Measurements from ENCODE around the gene FLNC. TPM values are rescaled to one million over a fixed set of nuclear protein-coding genes. Genes with fewer than 3 reads are reported as not detected.

Gene FLNC
- total RNA-seq, 1 donor from 2014 or later = 839 TPM

GRCh38 chr7:128860158-128861073 is 30.2 kb downstream of the FLNC start:
- no peak for DNase-seq

GRCh38 chr7:128861957-128862570 is 31.9 kb downstream of the FLNC start:
- no peak for DNase-seq
- Histone ChIP-seq H3K36me3 (peaks cover 18% of the 10 kb centered on the region), H3K27me3 (ENCODE audit: low read depth) (no peaks in the 10 kb centered on the region), H3K4me3 (peak overlapping the region; percentile 91), H3K4me1 (peaks cover 53% of the 10 kb centered on the region), H3K9me3 (replicated peaks) (no peaks in the 10 kb centered on the region), H3K27ac (replicated peaks) (peak overlapping the region; percentile 79)
- intact Hi-C loops (cut with micrococcal nuclease) = no loop called here
- no peak for TF ChIP-seq CTCF (IDR thresholded peaks at IDR 0.05; ENCODE audit: borderline replicate concordance)

More at GRCh38 chr7:128860158-128861073, 30.2 kb downstream of the FLNC start:
- peaks cover 62% of the 10 kb centered on the region for H3K4me1 ChIP-seq
- H3K9me3 ChIP-seq (replicated peaks) = no peaks in the 10 kb centered on the region
- H3K27ac ChIP-seq (replicated peaks) = peak overlapping the region; percentile 83
- peak; percentile 41 for TF ChIP-seq CTCF (IDR thresholded peaks at IDR 0.05; ENCODE audit: borderline replicate concordance)
- no peaks in the 10 kb centered on the region for H3K27me3 ChIP-seq (ENCODE audit: low read depth)
- no peak overlapping the region for H3K4me3 ChIP-seq
- H3K36me3 ChIP-seq = peaks cover 26% of the 10 kb centered on the region
- intact Hi-C loops (cut with micrococcal nuclease) = no loop called here

GRCh38 chr7:128862571-128863432 is 32.6 kb downstream of the FLNC start, which contains the start of gene ATP6V1F:
TSS of gene ATP6V1F (plus strand) at chr7:128862856. CDS start at chr7:128862905, 49 bp downstream.
- Histone ChIP-seq H3K27ac (replicated peaks) (peak within 1 kb of the TSS; percentile 79), H3K27me3 (ENCODE audit: low read depth) (no peaks in the 10 kb centered on the region), H3K4me1 (peaks cover 53% of the 10 kb centered on the region), H3K9me3 (replicated peaks) (no peaks in the 10 kb centered on the region), H3K4me3 (peak within 1 kb of the TSS; percentile 91), H3K36me3 (peaks cover 17% of the 10 kb centered on the region)
- intact Hi-C loops (cut with micrococcal nuclease) = no loop called here
- DNase-seq = peak; percentile 98
- no peak for TF ChIP-seq CTCF (IDR thresholded peaks at IDR 0.05; ENCODE audit: borderline replicate concordance)

GRCh38 chr7:128863433-128863989 is 33.3 kb downstream of the FLNC start:
- TF ChIP-seq CTCF (IDR thresholded peaks at IDR 0.05; ENCODE audit: borderline replicate concordance) = peak; percentile 35
- peaks cover 17% of the 10 kb centered on the region for H3K36me3 ChIP-seq
- no peaks in the 10 kb centered on the region for H3K9me3 ChIP-seq (replicated peaks)
- intact Hi-C loops (cut with micrococcal nuclease) = no loop called here
- H3K27me3 ChIP-seq (ENCODE audit: low read depth) = no peaks in the 10 kb centered on the region
- no peak for DNase-seq
- H3K4me1 ChIP-seq = peaks cover 54% of the 10 kb centered on the region
- H3K27ac ChIP-seq (replicated peaks) = peak overlapping the region; percentile 79
- peak overlapping the region; percentile 91 for H3K4me3 ChIP-seq

- no peak for DNase-seq
- Histone ChIP-seq H3K27ac (replicated peaks) (no peak overlapping the region), H3K36me3 (peaks cover 17% of the 10 kb centered on the region), H3K4me1 (peaks cover 53% of the 10 kb centered on the region), H3K27me3 (ENCODE audit: low read depth) (peaks cover 8% of the 10 kb centered on the region), H3K9me3 (replicated peaks) (no peaks in the 10 kb centered on the region), H3K4me3 (no peak overlapping the region)
- intact Hi-C loops (cut with micrococcal nuclease) = no loop called here
- no peak for TF ChIP-seq CTCF (IDR thresholded peaks at IDR 0.05; ENCODE audit: borderline replicate concordance)
Measured at GRCh38 chr7:128865303-128865702, 35.1 kb downstream of the FLNC start.
